Measurements from ENCODE around the gene OR2T27.

Gene OR2T27

DNA sequence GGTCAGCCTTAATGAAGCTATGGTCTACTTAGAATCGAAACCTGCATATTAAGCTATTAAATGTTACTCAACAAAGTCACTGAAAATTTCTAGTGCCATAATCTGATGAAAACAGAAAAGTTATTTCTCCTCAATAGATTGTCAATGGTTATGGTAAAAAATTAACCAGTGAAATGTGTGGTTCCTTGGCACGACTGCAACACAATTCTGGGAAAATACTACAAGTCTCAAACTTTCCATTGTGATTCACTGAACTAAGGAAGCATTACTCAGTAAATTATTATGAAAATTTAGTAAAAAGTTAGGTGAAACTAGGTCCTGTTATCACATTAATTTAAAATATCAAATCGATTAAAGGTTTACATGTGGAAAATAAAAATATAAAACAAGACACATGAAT is 45.0 kb downstream of the OR2T27 start:
- TF ChIP-seq, protein P1, sequence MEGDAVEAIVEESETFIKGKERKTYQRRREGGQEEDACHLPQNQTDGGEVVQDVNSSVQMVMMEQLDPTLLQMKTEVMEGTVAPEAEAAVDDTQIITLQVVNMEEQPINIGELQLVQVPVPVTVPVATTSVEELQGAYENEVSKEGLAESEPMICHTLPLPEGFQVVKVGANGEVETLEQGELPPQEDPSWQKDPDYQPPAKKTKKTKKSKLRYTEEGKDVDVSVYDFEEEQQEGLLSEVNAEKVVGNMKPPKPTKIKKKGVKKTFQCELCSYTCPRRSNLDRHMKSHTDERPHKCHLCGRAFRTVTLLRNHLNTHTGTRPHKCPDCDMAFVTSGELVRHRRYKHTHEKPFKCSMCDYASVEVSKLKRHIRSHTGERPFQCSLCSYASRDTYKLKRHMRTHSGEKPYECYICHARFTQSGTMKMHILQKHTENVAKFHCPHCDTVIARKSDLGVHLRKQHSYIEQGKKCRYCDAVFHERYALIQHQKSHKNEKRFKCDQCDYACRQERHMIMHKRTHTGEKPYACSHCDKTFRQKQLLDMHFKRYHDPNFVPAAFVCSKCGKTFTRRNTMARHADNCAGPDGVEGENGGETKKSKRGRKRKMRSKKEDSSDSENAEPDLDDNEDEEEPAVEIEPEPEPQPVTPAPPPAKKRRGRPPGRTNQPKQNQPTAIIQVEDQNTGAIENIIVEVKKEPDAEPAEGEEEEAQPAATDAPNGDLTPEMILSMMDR (conservative IDR thresholded peaks at IDR 0.05; ENCODE audit: low read length) = no peak

More for the DNA sequence above, 45.0 kb downstream of the OR2T27 start:
- H3K4me3 ChIP-seq (ENCODE audit: low read length) = no peak overlapping the region
- DNase-seq (ENCODE audit: low read depth) = no peak
